GM13976 (cell line): ENCODE measurements around the gene PEPD.

Experiments used
- DNase-seq: peaks from one replicate; pipeline ENCODE4 v3.0.0; 2012; ENCODE audit warnings: low spot score
- CTCF ChIP-seq: IDR thresholded peaks from 2 replicates; pipeline ENCODE4 v1.5.1; 2012; ENCODE audit warnings: borderline replicate concordance, mild to moderate bottlenecking; ENCODE audit not compliant: insufficient read depth; ENCODE audit errors: extremely low read depth, missing control alignments, control extremely low read depth
- in situ Hi-C: fragments of 300-500 bp; cut with MboI; formaldehyde crosslinking; loops from one replicate; pipeline ENCODE4 v1.12.0; 2022; ENCODE audit warnings: low sequenced_read_pairs, mixed read lengths, inconsistent platforms; ENCODE audit not compliant: unreplicated experiment

PEPD gene

GRCh38 chr19:33377586-33378475 is 143.8 kb downstream of the PEPD start:
- no peak for DNase-seq
- TF ChIP-seq CTCF, result no peak
- in situ Hi-C loops, result no loop called here

- no peak for TF ChIP-seq CTCF
- in situ Hi-C loops, result no loop called here
- DNase-seq, result no peak
Measured at GRCh38 chr19:33376941-33377557, 144.5 kb downstream of the PEPD start.

GRCh38 chr19:33376423-33376822 is 145.2 kb downstream of the PEPD start:
- DNase-seq, result no peak
- TF ChIP-seq CTCF, result no peak
- in situ Hi-C loops, result no loop called here

GRCh38 chr19:33375837-33376159 is 145.8 kb downstream of the PEPD start:
- no peak for TF ChIP-seq CTCF
- in situ Hi-C loops, result no loop called here
- DNase-seq, result no peak

- TF ChIP-seq CTCF, result no peak
- no peak for DNase-seq
- in situ Hi-C loops, result no loop called here
Measured at GRCh38 chr19:33375156-33375836, 146.3 kb downstream of the PEPD start.

GRCh38 chr19:33374236-33374714 is 147.3 kb downstream of the PEPD start:
- in situ Hi-C loops, result no loop called here
- TF ChIP-seq CTCF, result no peak
- peak; percentile 26 for DNase-seq
